IPS-18a (cell line): ENCODE measurements around the gene KNCN.

ENCODE experiments used
- H3K27ac ChIP-seq: one replicate; pipeline ENCODE4 v1.5.1; 2013; ENCODE audit warnings: low read length
- H3K27me3 ChIP-seq: one replicate; pipeline ENCODE4 v1.6.1; 2013; ENCODE audit warnings: mild to moderate bottlenecking, low read length; ENCODE audit not compliant: control insufficient read depth, insufficient read depth
- H3K36me3 ChIP-seq: one replicate; pipeline ENCODE4 v1.6.1; 2013; ENCODE audit warnings: low read depth, low read length; ENCODE audit not compliant: control insufficient read depth
- H3K4me1 ChIP-seq: one replicate; pipeline ENCODE4 v1.6.1; 2013; ENCODE audit warnings: low read depth, low read length; ENCODE audit not compliant: control insufficient read depth
- H3K4me3 ChIP-seq: one replicate; pipeline ENCODE4 v1.5.1; 2013; ENCODE audit warnings: low read length
- H3K9ac ChIP-seq: one replicate; pipeline ENCODE4 v1.6.1; 2013; ENCODE audit warnings: mild to moderate bottlenecking, low read length, moderate library complexity
- H3K9me3 ChIP-seq: one replicate; pipeline ENCODE4 v1.6.1; 2013; ENCODE audit warnings: low read depth, low read length; ENCODE audit not compliant: control insufficient read depth

Gene KNCN

GRCh38 chr1:46519209-46519608 is 32.2 kb downstream of the KNCN start:
- no peaks in the 10 kb centered on the region for H3K9me3 ChIP-seq
- H3K4me1 ChIP-seq: peaks cover 41% of the 10 kb centered on the region
- H3K9ac ChIP-seq: no peak overlapping the region
- H3K4me3 ChIP-seq: no peak overlapping the region
- H3K27ac ChIP-seq: no peak overlapping the region
- no peaks in the 10 kb centered on the region for H3K36me3 ChIP-seq
- H3K27me3 ChIP-seq: peaks cover 61% of the 10 kb centered on the region

- peaks cover 50% of the 10 kb centered on the region for H3K27me3 ChIP-seq
- no peaks in the 10 kb centered on the region for H3K36me3 ChIP-seq
- no peak overlapping the region for H3K27ac ChIP-seq
- peaks cover 39% of the 10 kb centered on the region for H3K4me1 ChIP-seq
- H3K4me3 ChIP-seq: no peak overlapping the region
- no peak overlapping the region for H3K9ac ChIP-seq
- H3K9me3 ChIP-seq: no peaks in the 10 kb centered on the region
These were observed 33.4 kb downstream of the KNCN start for GRCh38 chr1:46517932-46518498.

- H3K9me3 ChIP-seq: no peaks in the 10 kb centered on the region
- peaks cover 30% of the 10 kb centered on the region for H3K4me1 ChIP-seq
- peak overlapping the region; percentile 15 for H3K4me3 ChIP-seq
- H3K36me3 ChIP-seq: no peaks in the 10 kb centered on the region
- peaks cover 42% of the 10 kb centered on the region for H3K27me3 ChIP-seq
- no peak overlapping the region for H3K9ac ChIP-seq
- H3K27ac ChIP-seq: no peak overlapping the region
These were observed 34.3 kb downstream of the KNCN start for GRCh38 chr1:46517010-46517600.

- Histone ChIP-seq H3K27ac (no peak overlapping the region), H3K4me3 (peak overlapping the region; percentile 15), H3K36me3 (no peaks in the 10 kb centered on the region), H3K27me3 (peaks cover 43% of the 10 kb centered on the region), H3K4me1 (peaks cover 35% of the 10 kb centered on the region), H3K9me3 (no peaks in the 10 kb centered on the region), H3K9ac (no peak overlapping the region)
These were observed 35.1 kb downstream of the KNCN start for GRCh38 chr1:46516200-46516950.

- Histone ChIP-seq H3K9ac (no peak overlapping the region), H3K27ac (no peak overlapping the region)
These were observed 35.9 kb downstream of the KNCN start for GRCh38 chr1:46515576-46515975.

GRCh38 chr1:46513536-46513935 is 37.9 kb downstream of the KNCN start:
- H3K4me3 ChIP-seq: no peak overlapping the region
- no peaks in the 10 kb centered on the region for H3K9me3 ChIP-seq
- no peak overlapping the region for H3K27ac ChIP-seq
- no peak overlapping the region for H3K9ac ChIP-seq
- peaks cover 44% of the 10 kb centered on the region for H3K27me3 ChIP-seq
- H3K36me3 ChIP-seq: no peaks in the 10 kb centered on the region
- H3K4me1 ChIP-seq: peaks cover 28% of the 10 kb centered on the region

More at GRCh38 chr1:46515576-46515975, 35.9 kb downstream of the KNCN start:
- Histone ChIP-seq H3K4me1 (peaks cover 37% of the 10 kb centered on the region), H3K27me3 (peaks cover 44% of the 10 kb centered on the region), H3K4me3 (no peak overlapping the region), H3K36me3 (no peaks in the 10 kb centered on the region), H3K9me3 (no peaks in the 10 kb centered on the region)

- H3K9ac ChIP-seq: no peak overlapping the region
- no peak overlapping the region for H3K27ac ChIP-seq
- H3K9me3 ChIP-seq: no peaks in the 10 kb centered on the region
- H3K4me1 ChIP-seq: peaks cover 23% of the 10 kb centered on the region
- no peak overlapping the region for H3K4me3 ChIP-seq
- H3K36me3 ChIP-seq: no peaks in the 10 kb centered on the region
- peaks cover 38% of the 10 kb centered on the region for H3K27me3 ChIP-seq
These were observed 38.7 kb downstream of the KNCN start for GRCh38 chr1:46512792-46513190.

GRCh38 chr1:46512135-46512791 is 39.2 kb downstream of the KNCN start:
- H3K27ac ChIP-seq: no peak overlapping the region
- peaks cover 33% of the 10 kb centered on the region for H3K27me3 ChIP-seq
- H3K4me1 ChIP-seq: peaks cover 20% of the 10 kb centered on the region
- no peaks in the 10 kb centered on the region for H3K36me3 ChIP-seq
- no peak overlapping the region for H3K9ac ChIP-seq
- no peaks in the 10 kb centered on the region for H3K9me3 ChIP-seq
- no peak overlapping the region for H3K4me3 ChIP-seq

- Histone ChIP-seq H3K4me1 (peaks cover 8% of the 10 kb centered on the region), H3K36me3 (no peaks in the 10 kb centered on the region), H3K4me3 (no peak overlapping the region), H3K9ac (no peak overlapping the region), H3K9me3 (no peaks in the 10 kb centered on the region), H3K27ac (no peak overlapping the region), H3K27me3 (peaks cover 23% of the 10 kb centered on the region)
These were observed 40.5 kb downstream of the KNCN start for GRCh38 chr1:46510998-46511365.

GRCh38 chr1:46510341-46510997 is 41.0 kb downstream of the KNCN start:
- Histone ChIP-seq H3K9ac (no peak overlapping the region), H3K27ac (no peak overlapping the region), H3K36me3 (no peaks in the 10 kb centered on the region), H3K4me1 (peaks cover 8% of the 10 kb centered on the region), H3K27me3 (peaks cover 18% of the 10 kb centered on the region), H3K9me3 (no peaks in the 10 kb centered on the region), H3K4me3 (no peak overlapping the region)

GRCh38 chr1:46508757-46509156 is 42.7 kb downstream of the KNCN start:
- H3K36me3 ChIP-seq: no peaks in the 10 kb centered on the region
- no peak overlapping the region for H3K9ac ChIP-seq
- peaks cover 8% of the 10 kb centered on the region for H3K4me1 ChIP-seq
- no peak overlapping the region for H3K4me3 ChIP-seq
- H3K9me3 ChIP-seq: no peaks in the 10 kb centered on the region
- H3K27ac ChIP-seq: no peak overlapping the region
- H3K27me3 ChIP-seq: peaks cover 5% of the 10 kb centered on the region
